ENCODE measurements around the gene SART1. TPM values are rescaled to one million over a fixed set of nuclear protein-coding genes. Genes with fewer than 3 reads are reported as not detected.
"Not testable (repeated sequence)": the region's sequence is repeated elsewhere in the genome, so short reads cannot be mapped to it uniquely, and the experiment has no call there.

Gene SART1
- total RNA-seq, 1 experiment from 2014 or later = 240 TPM

DNA sequence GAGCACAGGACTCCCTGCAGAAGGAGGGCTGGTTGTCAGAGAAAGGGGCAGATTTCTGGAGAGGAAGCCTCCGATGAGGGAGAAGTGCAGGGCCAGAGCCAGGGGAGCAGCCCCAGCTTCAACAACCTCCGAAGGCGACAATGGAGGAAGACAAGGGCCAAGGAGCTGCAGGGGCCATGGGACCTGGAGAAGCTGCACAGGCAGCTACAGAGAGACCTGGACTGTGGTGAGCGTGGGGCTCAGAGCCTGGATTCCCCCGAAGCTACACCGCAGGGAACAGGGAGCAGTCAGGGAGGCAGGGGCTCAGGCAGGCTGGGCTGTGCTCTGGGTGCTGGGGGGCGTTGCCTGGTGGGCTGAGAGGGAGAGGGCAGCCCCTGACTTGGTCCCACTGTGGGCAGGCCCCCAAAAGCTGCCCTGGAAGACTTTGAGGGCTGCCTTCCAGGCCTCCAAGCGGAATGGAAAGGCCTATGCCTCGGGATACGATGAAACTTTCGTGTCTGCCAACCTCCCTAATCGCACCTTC is 13.9 kb upstream of the SART1 start:
- ChIA-PET POLR2A (ENCODE audit: unreplicated experiment) (no interaction called here), CTCF (no interaction called here)
- no peak for ATAC-seq
- H3K4me1 ChIP-seq (ENCODE audit: insufficient read depth, low read length) = no peaks in the 10 kb centered on the region
- BruUV-seq (replicated peaks) = no TSS peak
- no peak for DNase-seq
- H3K79me2 ChIP-seq (ENCODE audit: low read length) = no peaks in the 10 kb centered on the region
- no peak overlapping the region for H3K27ac ChIP-seq (ENCODE audit: low read length)
- TF ChIP-seq EZH2phosphoT487 (IDR thresholded peaks at IDR 0.05; ENCODE audit: borderline replicate concordance, low read length) = no peak
- TF ChIP-seq, protein P1, sequence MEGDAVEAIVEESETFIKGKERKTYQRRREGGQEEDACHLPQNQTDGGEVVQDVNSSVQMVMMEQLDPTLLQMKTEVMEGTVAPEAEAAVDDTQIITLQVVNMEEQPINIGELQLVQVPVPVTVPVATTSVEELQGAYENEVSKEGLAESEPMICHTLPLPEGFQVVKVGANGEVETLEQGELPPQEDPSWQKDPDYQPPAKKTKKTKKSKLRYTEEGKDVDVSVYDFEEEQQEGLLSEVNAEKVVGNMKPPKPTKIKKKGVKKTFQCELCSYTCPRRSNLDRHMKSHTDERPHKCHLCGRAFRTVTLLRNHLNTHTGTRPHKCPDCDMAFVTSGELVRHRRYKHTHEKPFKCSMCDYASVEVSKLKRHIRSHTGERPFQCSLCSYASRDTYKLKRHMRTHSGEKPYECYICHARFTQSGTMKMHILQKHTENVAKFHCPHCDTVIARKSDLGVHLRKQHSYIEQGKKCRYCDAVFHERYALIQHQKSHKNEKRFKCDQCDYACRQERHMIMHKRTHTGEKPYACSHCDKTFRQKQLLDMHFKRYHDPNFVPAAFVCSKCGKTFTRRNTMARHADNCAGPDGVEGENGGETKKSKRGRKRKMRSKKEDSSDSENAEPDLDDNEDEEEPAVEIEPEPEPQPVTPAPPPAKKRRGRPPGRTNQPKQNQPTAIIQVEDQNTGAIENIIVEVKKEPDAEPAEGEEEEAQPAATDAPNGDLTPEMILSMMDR (conservative IDR thresholded peaks at IDR 0.05; ENCODE audit: low read depth, low read length) = no peak
- no peak for TF ChIP-seq EZH2 (IDR thresholded peaks at IDR 0.05; ENCODE audit: low read length, unreplicated experiment)
- H4K20me1 ChIP-seq (ENCODE audit: low read length) = no peaks in the 10 kb centered on the region
- no peak overlapping the region for H2AFZ ChIP-seq (ENCODE audit: low read length)
- H3F3A ChIP-seq (ENCODE audit: low read length, unreplicated experiment) = no peaks in the 10 kb centered on the region
- intact Hi-C loops (cut with micrococcal nuclease) = no loop called here
- H3K4me3 ChIP-seq (ENCODE audit: low read length) = no peak overlapping the region
- no peaks in the 10 kb centered on the region for H3K9me2 ChIP-seq (replicated peaks; ENCODE audit: low read length)
- no peak overlapping the region for H3K4me2 ChIP-seq (ENCODE audit: low read length)
- H3K27me3 ChIP-seq (ENCODE audit: low read length) = no peaks in the 10 kb centered on the region
- no peak overlapping the region for H3K9ac ChIP-seq (ENCODE audit: low read length)
- no peaks in the 10 kb centered on the region for H3K9me3 ChIP-seq (ENCODE audit: low read length)
- no peaks in the 10 kb centered on the region for H3K36me3 ChIP-seq (ENCODE audit: low read depth, low read length)

DNA sequence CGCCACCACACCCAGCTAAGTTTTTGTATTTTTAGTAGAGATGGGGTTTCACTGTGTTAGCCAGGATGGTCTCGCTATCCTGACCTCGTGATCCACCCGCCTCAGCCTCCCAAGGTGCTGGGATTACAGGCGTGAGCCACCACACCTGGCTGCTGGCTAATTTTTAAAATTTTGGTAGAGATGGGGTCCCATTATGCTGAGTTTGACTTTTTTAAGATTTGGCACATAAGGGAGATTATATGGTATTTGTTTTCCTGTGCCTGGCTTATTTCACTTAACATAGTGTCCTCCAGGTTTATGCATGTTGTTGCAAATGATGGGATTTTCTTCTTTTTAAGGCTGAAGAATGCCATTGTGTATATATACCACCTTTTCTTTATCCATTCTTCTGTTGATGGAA is 10.8 kb upstream of the SART1 start:
- H3K9ac ChIP-seq (ENCODE audit: low read length); H3K9me3 ChIP-seq (ENCODE audit: low read length); H2AFZ ChIP-seq (ENCODE audit: low read length); H3K79me2 ChIP-seq (ENCODE audit: low read length); H3K27ac ChIP-seq (ENCODE audit: low read length); ATAC-seq; H3K4me1 ChIP-seq (ENCODE audit: insufficient read depth, low read length); BruUV-seq (replicated peaks); H3K36me3 ChIP-seq (ENCODE audit: low read depth, low read length); POLR2A ChIA-PET (ENCODE audit: unreplicated experiment); H3K4me2 ChIP-seq (ENCODE audit: low read length); H3F3A ChIP-seq (ENCODE audit: low read length, unreplicated experiment); CTCF ChIA-PET; H4K20me1 ChIP-seq (ENCODE audit: low read length); H3K27me3 ChIP-seq (ENCODE audit: low read length); DNase-seq; H3K9me2 ChIP-seq (replicated peaks; ENCODE audit: low read length); H3K4me3 ChIP-seq (ENCODE audit: low read length); intact Hi-C loops (cut with micrococcal nuclease): not testable (repeated sequence)

DNA sequence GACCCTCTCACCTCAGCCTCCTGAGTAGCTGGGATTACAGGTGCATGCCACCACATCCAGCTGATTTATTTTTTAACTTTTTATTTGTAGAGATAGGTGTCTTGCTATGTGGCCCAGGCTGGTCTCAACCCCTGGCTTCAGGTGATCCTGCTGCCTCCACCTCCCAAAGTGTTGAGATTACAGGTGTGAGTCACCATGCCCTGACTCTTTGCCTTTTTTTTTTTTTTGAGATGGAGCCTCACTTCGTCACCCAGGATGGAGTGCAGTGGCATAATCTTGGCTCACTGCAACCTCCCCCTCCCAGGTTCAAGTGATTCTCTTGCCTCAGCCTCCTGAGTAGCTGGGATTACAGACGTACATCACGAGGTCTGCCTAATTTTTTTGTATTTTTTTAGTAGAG is 9.9 kb upstream of the SART1 start:
- H3K9ac ChIP-seq (ENCODE audit: low read length); H3K27ac ChIP-seq (ENCODE audit: low read length); H3F3A ChIP-seq (ENCODE audit: low read length, unreplicated experiment); intact Hi-C loops (cut with micrococcal nuclease); H3K9me2 ChIP-seq (replicated peaks; ENCODE audit: low read length); H4K20me1 ChIP-seq (ENCODE audit: low read length); H3K79me2 ChIP-seq (ENCODE audit: low read length); H3K27me3 ChIP-seq (ENCODE audit: low read length); H3K4me2 ChIP-seq (ENCODE audit: low read length); H3K36me3 ChIP-seq (ENCODE audit: low read depth, low read length); DNase-seq; H2AFZ ChIP-seq (ENCODE audit: low read length); POLR2A ChIA-PET (ENCODE audit: unreplicated experiment); H3K9me3 ChIP-seq (ENCODE audit: low read length); H3K4me3 ChIP-seq (ENCODE audit: low read length); H3K4me1 ChIP-seq (ENCODE audit: insufficient read depth, low read length); ATAC-seq; BruUV-seq (replicated peaks): not testable (repeated sequence)
- CTCF ChIA-PET = interaction anchor here (0.5 kb wide), 1 partner anchor 90 kb away, joined by 5 read pairs; no protein-coding TSS in a partner anchor

DNA sequence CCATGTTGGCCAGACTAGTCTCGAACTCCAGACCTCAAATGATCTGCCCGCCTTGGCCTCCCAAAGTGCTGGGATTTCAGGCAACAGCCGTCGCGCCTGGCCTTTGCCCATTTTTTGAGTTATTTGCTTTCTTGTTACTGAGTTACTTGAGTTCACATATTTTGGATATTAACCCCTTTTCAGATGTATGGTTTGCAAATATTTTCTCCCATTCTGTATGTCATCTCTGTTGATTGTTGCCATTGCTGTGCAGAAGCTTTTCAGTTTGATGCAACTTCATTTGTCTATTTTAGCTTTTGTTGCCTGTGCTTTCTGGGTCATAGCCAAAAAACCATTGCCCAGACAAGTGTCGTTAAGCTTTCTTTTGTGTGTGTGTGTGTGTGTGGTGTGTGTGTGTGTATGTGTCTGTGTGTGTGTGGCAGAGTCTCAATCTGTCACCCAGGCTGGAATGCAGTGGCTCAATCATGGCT is 9.4 kb upstream of the SART1 start:
- no peaks in the 10 kb centered on the region for H3K36me3 ChIP-seq (ENCODE audit: low read depth, low read length)

More for the DNA sequence above, 9.4 kb upstream of the SART1 start:
- POLR2A ChIA-PET (ENCODE audit: unreplicated experiment) = no interaction called here
- no peak overlapping the region for H3K4me3 ChIP-seq (ENCODE audit: low read length)
- no peak overlapping the region for H3K4me2 ChIP-seq (ENCODE audit: low read length)
- no peaks in the 10 kb centered on the region for H3K27me3 ChIP-seq (ENCODE audit: low read length)
- H3K4me1 ChIP-seq (ENCODE audit: insufficient read depth, low read length) = no peaks in the 10 kb centered on the region
- CTCF ChIA-PET = interaction anchor here (0.5 kb wide), 1 partner anchor 91 kb away, joined by 5 read pairs; no protein-coding TSS in a partner anchor
- no peak for TF ChIP-seq EZH2 (IDR thresholded peaks at IDR 0.05; ENCODE audit: low read length, unreplicated experiment)
- TF ChIP-seq, protein P1 (conservative IDR thresholded peaks at IDR 0.05; ENCODE audit: low read depth, low read length) = no peak
- no peak for TF ChIP-seq EZH2phosphoT487 (IDR thresholded peaks at IDR 0.05; ENCODE audit: borderline replicate concordance, low read length)
- H3K9me3 ChIP-seq (ENCODE audit: low read length) = no peaks in the 10 kb centered on the region
- no peaks in the 10 kb centered on the region for H3K9me2 ChIP-seq (replicated peaks; ENCODE audit: low read length)
- no peak overlapping the region for H3K27ac ChIP-seq (ENCODE audit: low read length)
- no TSS peak for BruUV-seq (replicated peaks)
- intact Hi-C loops (cut with micrococcal nuclease) = no loop called here
- H2AFZ ChIP-seq (ENCODE audit: low read length) = no peak overlapping the region
- H4K20me1 ChIP-seq (ENCODE audit: low read length) = no peaks in the 10 kb centered on the region
- no peak for ATAC-seq
- no peaks in the 10 kb centered on the region for H3K79me2 ChIP-seq (ENCODE audit: low read length)
- DNase-seq = no peak
- H3F3A ChIP-seq (ENCODE audit: low read length, unreplicated experiment) = no peaks in the 10 kb centered on the region
- no peak overlapping the region for H3K9ac ChIP-seq (ENCODE audit: low read length)
